ENCODE results near the gene RCAN2.
"Not testable (repeated sequence)": the region's sequence is repeated elsewhere in the genome, so short reads cannot be mapped to it uniquely, and the experiment has no call there.

RCAN2 gene

DNA sequence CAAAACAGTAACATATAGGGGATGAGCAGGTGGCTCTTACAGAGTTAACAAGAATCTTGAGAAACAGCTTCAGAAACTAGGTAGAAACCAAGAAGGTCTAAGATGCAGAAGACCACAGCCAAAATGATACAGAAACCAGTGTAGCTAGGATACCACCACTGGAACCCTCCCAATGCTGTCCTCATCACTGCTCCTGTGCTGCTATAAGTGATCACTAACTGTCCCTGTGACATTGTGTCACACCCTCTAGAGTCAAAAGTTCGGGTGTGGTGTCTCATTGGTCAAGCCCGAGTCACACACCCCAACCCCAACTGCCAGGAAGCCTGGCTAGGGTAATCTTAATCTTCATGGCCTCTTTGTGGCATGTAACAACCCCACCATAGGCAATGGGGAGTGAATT lies 153.1 kb downstream of the RCAN2 start:
- WGBS, 2 donors (ENCODE audit: extremely low coverage in 2 of 2, insufficient read length in 2 of 2, insufficient replicate concordance in 1 of 2), result no CpG with 5 or more reads among the region's 2 CpGs
- Histone ChIP-seq H3K14ac (ENCODE audit: low read length) (no peak overlapping the region), H3K18ac (ENCODE audit: low read length) (no peak overlapping the region)

GRCh38 chr6:46334442-46334841 lies 156.8 kb downstream of the RCAN2 start:
- Histone ChIP-seq H3K27me3 (ENCODE audit: control insufficient read depth in 3 of 3, insufficient read depth in 3 of 3, low read depth in 1 of 3, low read length in 3 of 3) (no peaks in the 10 kb centered on the region), H3K4me3 (ENCODE audit: low read length in 2 of 2) (no peak overlapping the region), H2BK15ac (ENCODE audit: low read length) (no peak overlapping the region), H4K91ac (ENCODE audit: low read depth, low read length, poor library complexity) (no peak overlapping the region), H2AFZ (ENCODE audit: low read length) (no peak overlapping the region), H3K14ac (ENCODE audit: low read length) (no peak overlapping the region), H2BK12ac (ENCODE audit: low read length) (no peak overlapping the region), H3K9me3 (replicated peaks in 1 of 2; ENCODE audit: control insufficient read depth in 2 of 2, insufficient read depth in 1 of 2, low read depth in 1 of 2, low read length in 2 of 2) (no peaks in the 10 kb centered on the region), H3K4me2 (ENCODE audit: insufficient read depth, low read length, poor library complexity, severe bottlenecking) (no peak overlapping the region), H3K4me1 (ENCODE audit: control insufficient read depth in 2 of 2, insufficient read depth in 1 of 2, low read depth in 1 of 2, low read length in 2 of 2) (no peaks in the 10 kb centered on the region), H3K36me3 (replicated peaks in 1 of 2; ENCODE audit: control insufficient read depth in 2 of 2, insufficient read depth in 2 of 2, low read length in 2 of 2) (no peaks in the 10 kb centered on the region), H3K27ac (replicated peaks; ENCODE audit: low read length) (no peak overlapping the region), H3K4ac (ENCODE audit: low read length) (no peak overlapping the region), H2AK5ac (ENCODE audit: low read depth, low read length) (no peak overlapping the region), H3K9ac (ENCODE audit: low read depth, low read length, poor library complexity) (no peak overlapping the region), H2BK5ac (ENCODE audit: low read length) (no peak overlapping the region), H3K23ac (ENCODE audit: low read depth, low read length, poor library complexity) (no peak overlapping the region), H4K8ac (ENCODE audit: low read depth, low read length) (no peak overlapping the region), H3K18ac (ENCODE audit: low read length) (no peak overlapping the region), H3K79me1 (ENCODE audit: low read depth, low read length) (no peaks in the 10 kb centered on the region), H2BK120ac (ENCODE audit: low read depth, low read length) (no peak overlapping the region)
- DNase-seq (ENCODE audit: low spot score), result no peak
- no CpG with 5 or more reads among the region's 3 CpGs for WGBS, 2 donors (ENCODE audit: extremely low coverage in 2 of 2, insufficient read length in 2 of 2, insufficient replicate concordance in 1 of 2)

More for the DNA sequence above, 153.1 kb downstream of the RCAN2 start:
- Histone ChIP-seq H2BK12ac (ENCODE audit: low read length) (no peak overlapping the region), H3K27me3 (ENCODE audit: control insufficient read depth in 3 of 3, insufficient read depth in 3 of 3, low read depth in 1 of 3, low read length in 3 of 3) (no peaks in the 10 kb centered on the region), H2AK5ac (ENCODE audit: low read depth, low read length) (no peak overlapping the region), H3K4me2 (ENCODE audit: insufficient read depth, low read length, poor library complexity, severe bottlenecking) (no peak overlapping the region), H3K79me1 (ENCODE audit: low read depth, low read length) (no peaks in the 10 kb centered on the region), H3K27ac (replicated peaks; ENCODE audit: low read length) (no peak overlapping the region), H3K36me3 (replicated peaks in 1 of 2; ENCODE audit: control insufficient read depth in 2 of 2, insufficient read depth in 2 of 2, low read length in 2 of 2) (no peaks in the 10 kb centered on the region), H3K4me3 (ENCODE audit: low read length in 2 of 2) (no peak overlapping the region), H3K9ac (ENCODE audit: low read depth, low read length, poor library complexity) (no peak overlapping the region), H2BK120ac (ENCODE audit: low read depth, low read length) (no peak overlapping the region), H3K4me1 (ENCODE audit: control insufficient read depth in 2 of 2, insufficient read depth in 1 of 2, low read depth in 1 of 2, low read length in 2 of 2) (no peaks in the 10 kb centered on the region), H3K9me3 (replicated peaks in 1 of 2; ENCODE audit: control insufficient read depth in 2 of 2, insufficient read depth in 1 of 2, low read depth in 1 of 2, low read length in 2 of 2) (no peaks in the 10 kb centered on the region), H4K91ac (ENCODE audit: low read depth, low read length, poor library complexity) (no peak overlapping the region), H2BK5ac (ENCODE audit: low read length) (no peak overlapping the region), H2AFZ (ENCODE audit: low read length) (no peak overlapping the region), H3K23ac (ENCODE audit: low read depth, low read length, poor library complexity) (no peak overlapping the region), H4K8ac (ENCODE audit: low read depth, low read length) (no peak overlapping the region), H3K4ac (ENCODE audit: low read length) (no peak overlapping the region), H2BK15ac (ENCODE audit: low read length) (no peak overlapping the region)
- DNase-seq (ENCODE audit: low spot score), result no peak

- DNase-seq (ENCODE audit: low spot score), result no peak
- Histone ChIP-seq H3K4me3 (ENCODE audit: low read length in 2 of 2) (no peak overlapping the region), H3K4me2 (ENCODE audit: insufficient read depth, low read length, poor library complexity, severe bottlenecking) (no peak overlapping the region), H3K23ac (ENCODE audit: low read depth, low read length, poor library complexity) (no peak overlapping the region), H3K27me3 (ENCODE audit: control insufficient read depth in 3 of 3, insufficient read depth in 3 of 3, low read depth in 1 of 3, low read length in 3 of 3) (no peaks in the 10 kb centered on the region), H2BK12ac (ENCODE audit: low read length) (no peak overlapping the region), H3K18ac (ENCODE audit: low read length) (no peak overlapping the region), H4K91ac (ENCODE audit: low read depth, low read length, poor library complexity) (no peak overlapping the region), H2BK120ac (ENCODE audit: low read depth, low read length) (no peak overlapping the region), H2AFZ (ENCODE audit: low read length) (no peak overlapping the region), H3K27ac (replicated peaks; ENCODE audit: low read length) (no peak overlapping the region), H3K36me3 (replicated peaks in 1 of 2; ENCODE audit: control insufficient read depth in 2 of 2, insufficient read depth in 2 of 2, low read length in 2 of 2) (no peaks in the 10 kb centered on the region), H2AK5ac (ENCODE audit: low read depth, low read length) (no peak overlapping the region), H3K9ac (ENCODE audit: low read depth, low read length, poor library complexity) (no peak overlapping the region), H3K9me3 (replicated peaks in 1 of 2; ENCODE audit: control insufficient read depth in 2 of 2, insufficient read depth in 1 of 2, low read depth in 1 of 2, low read length in 2 of 2) (no peaks in the 10 kb centered on the region), H2BK5ac (ENCODE audit: low read length) (no peak overlapping the region), H4K8ac (ENCODE audit: low read depth, low read length) (no peak overlapping the region), H3K14ac (ENCODE audit: low read length) (no peak overlapping the region), H3K4ac (ENCODE audit: low read length) (no peak overlapping the region), H3K4me1 (ENCODE audit: control insufficient read depth in 2 of 2, insufficient read depth in 1 of 2, low read depth in 1 of 2, low read length in 2 of 2) (no peaks in the 10 kb centered on the region), H3K79me1 (ENCODE audit: low read depth, low read length) (no peaks in the 10 kb centered on the region), H2BK15ac (ENCODE audit: low read length) (no peak overlapping the region)
- WGBS, 2 donors (ENCODE audit: extremely low coverage in 2 of 2, insufficient read length in 2 of 2, insufficient replicate concordance in 1 of 2), result no CpG with 5 or more reads among the region's 1 CpG
Measured at GRCh38 chr6:46333481-46333880, 157.8 kb downstream of the RCAN2 start.

- H2BK12ac ChIP-seq (ENCODE audit: low read length); H3K27ac ChIP-seq (replicated peaks; ENCODE audit: low read length); H3K23ac ChIP-seq (ENCODE audit: low read depth, low read length, poor library complexity); DNase-seq (ENCODE audit: low spot score); H2BK15ac ChIP-seq (ENCODE audit: low read length); H4K8ac ChIP-seq (ENCODE audit: low read depth, low read length); H3K14ac ChIP-seq (ENCODE audit: low read length); H2BK5ac ChIP-seq (ENCODE audit: low read length); H3K9ac ChIP-seq (ENCODE audit: low read depth, low read length, poor library complexity); H3K18ac ChIP-seq (ENCODE audit: low read length); H3K27me3 ChIP-seq (ENCODE audit: control insufficient read depth in 3 of 3, insufficient read depth in 3 of 3, low read depth in 1 of 3, low read length in 3 of 3); H3K9me3 ChIP-seq (replicated peaks in 1 of 2; ENCODE audit: control insufficient read depth in 2 of 2, insufficient read depth in 1 of 2, low read depth in 1 of 2, low read length in 2 of 2); H3K4me3 ChIP-seq (ENCODE audit: low read length in 2 of 2); H2BK120ac ChIP-seq (ENCODE audit: low read depth, low read length); H2AFZ ChIP-seq (ENCODE audit: low read length); H4K91ac ChIP-seq (ENCODE audit: low read depth, low read length, poor library complexity); H3K4me2 ChIP-seq (ENCODE audit: insufficient read depth, low read length, poor library complexity, severe bottlenecking); H3K36me3 ChIP-seq (replicated peaks in 1 of 2; ENCODE audit: control insufficient read depth in 2 of 2, insufficient read depth in 2 of 2, low read length in 2 of 2); H3K4ac ChIP-seq (ENCODE audit: low read length); H3K4me1 ChIP-seq (ENCODE audit: control insufficient read depth in 2 of 2, insufficient read depth in 1 of 2, low read depth in 1 of 2, low read length in 2 of 2); H3K79me1 ChIP-seq (ENCODE audit: low read depth, low read length); H2AK5ac ChIP-seq (ENCODE audit: low read depth, low read length): not testable (repeated sequence)
Measured at GRCh38 chr6:46332448-46332847, 158.8 kb downstream of the RCAN2 start.
